OCI-LY7 (cell line): Measurements from ENCODE around the gene CEACAM1.
"Not testable (repeated sequence)": the region's sequence is repeated elsewhere in the genome, so short reads cannot be mapped to it uniquely, and the experiment has no call there.

Experiments
- EZH2phosphoT487 ChIP-seq: fragments of 200-600 bp; sonication (generic); IDR thresholded peaks from 2 replicates; pipeline ENCODE4 v1.6.1; 2018; ENCODE audit warnings: low read depth, borderline replicate concordance, mild to moderate bottlenecking, mixed run types, antibody characterized with exemption, low read length, moderate library complexity, mixed read lengths
- TF ChIP-seq, protein P1 (sequence below): fragments of 200-600 bp; sonication (generic); conservative IDR thresholded peaks from 2 replicates; pipeline ENCODE4 v1.5.1; 2014; ENCODE audit warnings: mild to moderate bottlenecking, antibody characterized with exemption, low read length, moderate library complexity, mixed read lengths

DNA sequence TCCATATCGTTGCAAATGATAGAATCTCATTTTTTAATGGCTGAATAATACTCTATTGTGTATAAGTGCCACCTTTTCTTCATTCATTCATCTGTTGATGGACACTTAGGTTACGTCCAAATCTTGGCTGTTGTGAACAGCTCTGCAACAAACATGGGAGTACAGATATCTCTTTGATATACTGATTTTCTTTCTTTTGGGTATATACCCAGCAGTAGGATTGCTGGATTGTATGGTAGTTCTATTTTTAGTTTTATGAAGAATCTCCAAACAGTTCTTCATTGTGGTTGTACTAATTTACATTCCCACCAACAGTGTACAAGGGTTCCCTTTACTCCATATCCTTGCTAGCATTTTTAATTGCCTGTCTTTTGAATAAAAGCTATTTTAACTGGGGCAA, 7.0 kb upstream of the CEACAM1 start:
- TF ChIP-seq, protein P1, sequence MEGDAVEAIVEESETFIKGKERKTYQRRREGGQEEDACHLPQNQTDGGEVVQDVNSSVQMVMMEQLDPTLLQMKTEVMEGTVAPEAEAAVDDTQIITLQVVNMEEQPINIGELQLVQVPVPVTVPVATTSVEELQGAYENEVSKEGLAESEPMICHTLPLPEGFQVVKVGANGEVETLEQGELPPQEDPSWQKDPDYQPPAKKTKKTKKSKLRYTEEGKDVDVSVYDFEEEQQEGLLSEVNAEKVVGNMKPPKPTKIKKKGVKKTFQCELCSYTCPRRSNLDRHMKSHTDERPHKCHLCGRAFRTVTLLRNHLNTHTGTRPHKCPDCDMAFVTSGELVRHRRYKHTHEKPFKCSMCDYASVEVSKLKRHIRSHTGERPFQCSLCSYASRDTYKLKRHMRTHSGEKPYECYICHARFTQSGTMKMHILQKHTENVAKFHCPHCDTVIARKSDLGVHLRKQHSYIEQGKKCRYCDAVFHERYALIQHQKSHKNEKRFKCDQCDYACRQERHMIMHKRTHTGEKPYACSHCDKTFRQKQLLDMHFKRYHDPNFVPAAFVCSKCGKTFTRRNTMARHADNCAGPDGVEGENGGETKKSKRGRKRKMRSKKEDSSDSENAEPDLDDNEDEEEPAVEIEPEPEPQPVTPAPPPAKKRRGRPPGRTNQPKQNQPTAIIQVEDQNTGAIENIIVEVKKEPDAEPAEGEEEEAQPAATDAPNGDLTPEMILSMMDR, result not testable (repeated sequence)
- not testable (repeated sequence) for TF ChIP-seq EZH2phosphoT487
